Trophoblast cell (in vitro differentiated cells and primary cell): ENCODE results near the gene C4orf36.
A peak's percentile ranks its signal among the peaks of the same experiment; 100 is the strongest.

Experiments used
- DNase-seq, 2 donors: peaks; one replicate each; pipeline ENCODE4 v3.0.0-alpha.2; 2016
- H2AFZ ChIP-seq: 2 replicates; pipeline ENCODE4 v1.6.1; 2013; ENCODE audit warnings: low read length, moderate library complexity, mild to moderate bottlenecking; ENCODE audit not compliant: insufficient read depth, poor library complexity
- H2AK5ac ChIP-seq: 2 replicates; pipeline ENCODE4 v1.6.1; 2013; ENCODE audit warnings: mild to moderate bottlenecking, low read length
- H2BK120ac ChIP-seq: 2 replicates; pipeline ENCODE4 v1.6.1; 2013; ENCODE audit warnings: low read length, mild to moderate bottlenecking, moderate library complexity; ENCODE audit not compliant: insufficient read depth, poor library complexity
- H2BK12ac ChIP-seq: 2 replicates; pipeline ENCODE4 v1.6.1; 2013; ENCODE audit warnings: mild to moderate bottlenecking, low read length, moderate library complexity
- H2BK5ac ChIP-seq: 2 replicates; pipeline ENCODE4 v1.6.1; 2013; ENCODE audit warnings: low read length, low read depth, moderate library complexity, mild to moderate bottlenecking; ENCODE audit not compliant: poor library complexity
- H3K14ac ChIP-seq: 2 replicates; pipeline ENCODE4 v1.6.1; 2013; ENCODE audit warnings: mild to moderate bottlenecking, low read length
- H3K18ac ChIP-seq: 2 replicates; pipeline ENCODE4 v1.6.1; 2013; ENCODE audit warnings: mild to moderate bottlenecking, low read length
- H3K23ac ChIP-seq: 2 replicates; pipeline ENCODE4 v1.6.1; 2013; ENCODE audit warnings: low read length
- H3K27ac ChIP-seq: 2 replicates; pipeline ENCODE4 v1.5.1; 2013; ENCODE audit warnings: low read depth, mild to moderate bottlenecking, inconsistent platforms, low read length, moderate library complexity
- H3K27me3 ChIP-seq: 2 replicates; pipeline ENCODE4 v1.6.1; 2013; ENCODE audit warnings: inconsistent platforms, mild to moderate bottlenecking, low read length, moderate library complexity; ENCODE audit not compliant: insufficient read depth
- H3K36me3 ChIP-seq, 2 experiments: 1 replicate in 1 of 2; 2 replicates in 1 of 2; pipeline ENCODE4 v1.6.1; 2013; ENCODE audit warnings: low read length in 2 of 2, mild to moderate bottlenecking in 2 of 2, moderate library complexity in 1 of 2; ENCODE audit not compliant: insufficient read depth in 2 of 2, control insufficient read depth in 1 of 2
- H3K4ac ChIP-seq: 2 replicates; pipeline ENCODE4 v1.6.1; 2013; ENCODE audit warnings: low read depth, mild to moderate bottlenecking, low read length, moderate library complexity
- H3K4me1 ChIP-seq, 2 experiments: 1 replicate in 1 of 2; 2 replicates in 1 of 2; pipeline ENCODE4 v1.6.1; 2013; ENCODE audit warnings: low read length in 2 of 2, mild to moderate bottlenecking in 2 of 2, moderate library complexity in 1 of 2; ENCODE audit not compliant: insufficient read depth in 2 of 2, control insufficient read depth in 1 of 2
- H3K4me2 ChIP-seq: 2 replicates; pipeline ENCODE4 v1.6.1; 2013; ENCODE audit warnings: inconsistent platforms, mild to moderate bottlenecking, low read length, moderate library complexity
- H3K4me3 ChIP-seq: 2 replicates; pipeline ENCODE4 v1.5.1; 2013; ENCODE audit warnings: mild to moderate bottlenecking, low read depth, low read length, inconsistent platforms
- H3K79me1 ChIP-seq: one replicate; pipeline ENCODE4 v1.6.1; 2013; ENCODE audit warnings: low read length
- H3K79me2 ChIP-seq: 2 replicates; pipeline ENCODE4 v1.6.1; 2013; ENCODE audit warnings: low read length, mild to moderate bottlenecking; ENCODE audit not compliant: control insufficient read depth, insufficient read depth, poor library complexity
- H3K9ac ChIP-seq: 2 replicates; pipeline ENCODE4 v1.6.1; 2013; ENCODE audit warnings: mild to moderate bottlenecking, low read length
- H3K9me3 ChIP-seq: 2 replicates; pipeline ENCODE4 v1.6.1; 2013; ENCODE audit warnings: low read depth, mild to moderate bottlenecking, control low read depth, inconsistent platforms, low read length; ENCODE audit not compliant: insufficient read depth
- H4K12ac ChIP-seq: 2 replicates; pipeline ENCODE4 v1.6.1; 2013; ENCODE audit warnings: low read depth, mild to moderate bottlenecking, low read length, moderate library complexity
- H4K8ac ChIP-seq: 2 replicates; pipeline ENCODE4 v1.6.1; 2013; ENCODE audit warnings: low read depth, mild to moderate bottlenecking, low read length, moderate library complexity
- H4K91ac ChIP-seq: one replicate; pipeline ENCODE4 v1.6.1; 2013; ENCODE audit warnings: low read depth, mild to moderate bottlenecking, low read length, moderate library complexity
- WGBS: extraction: QIAGEN DNeasy Blood & Tissue Kit; methylation state at CpG from one replicate; pipeline ENCODE4 v1.1.7; 2013; ENCODE audit warnings: missing lambda C conversion rate; ENCODE audit not compliant: insufficient read length, insufficient coverage; ENCODE audit errors: extremely low coverage; 5-methylcytosine and 5-hydroxymethylcytosine counted together

The C4orf36 gene

DNA sequence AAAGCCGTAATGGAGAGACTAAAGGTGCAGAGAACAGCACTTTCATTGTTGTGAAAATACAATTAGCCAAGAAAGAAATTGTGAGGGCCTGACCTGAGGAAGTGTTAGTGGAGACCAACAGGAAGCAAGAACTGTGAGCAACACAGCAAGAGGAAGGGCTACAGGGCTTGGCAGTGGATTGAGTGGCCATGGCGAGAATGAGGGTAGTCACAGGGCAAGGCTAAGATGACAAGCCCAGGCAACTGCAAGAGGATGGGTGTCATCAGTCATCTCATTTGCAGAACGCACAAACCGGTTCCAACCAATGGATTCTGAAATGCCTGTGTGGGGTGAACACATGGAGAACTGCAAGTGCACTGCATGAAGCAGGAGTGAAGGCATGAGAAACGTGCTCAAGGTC is 46.6 kb downstream of the C4orf36 start:
- Histone ChIP-seq H2BK12ac (peak overlapping the region; percentile 17), H3K4me1 (peaks cover 9 to 10% of the 10 kb centered on the region in 2 experiments)
- WGBS = no CpG with 5 or more reads among the region's 5 CpGs

DNA sequence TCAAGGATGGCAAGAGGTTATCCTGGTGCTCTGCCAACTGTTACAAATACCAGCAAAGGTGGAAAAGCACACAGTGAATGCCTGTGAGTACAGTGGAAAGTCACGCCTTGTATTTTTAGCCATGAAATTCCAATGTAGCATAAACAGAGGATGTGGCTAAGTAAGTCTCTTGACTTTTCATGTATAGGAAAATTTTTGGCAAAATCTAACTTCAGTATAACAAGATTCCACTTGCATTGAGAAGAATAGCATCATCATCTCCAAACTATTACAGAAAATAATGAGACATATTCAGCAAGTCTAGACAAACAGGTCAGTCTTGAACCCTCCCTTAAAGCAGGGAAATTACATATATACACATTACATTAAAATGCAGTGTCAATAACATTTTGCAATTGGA is 50.9 kb downstream of the C4orf36 start:
- no peak overlapping the region for H3K18ac ChIP-seq
- WGBS = no CpG with 5 or more reads among the region's 1 CpG

More for the DNA sequence above, 46.6 kb downstream of the C4orf36 start:
- Histone ChIP-seq H4K91ac (no peak overlapping the region), H3K4ac (no peak overlapping the region), H3K4me3 (no peak overlapping the region), H2AK5ac (no peak overlapping the region), H4K8ac (no peak overlapping the region), H2BK120ac (no peak overlapping the region), H2BK5ac (no peak overlapping the region), H3K27me3 (no peaks in the 10 kb centered on the region), H3K36me3 (no peaks in the 10 kb centered on the region), H3K9ac (no peak overlapping the region), H3K14ac (no peak overlapping the region), H3K79me1 (peaks cover 2% of the 10 kb centered on the region), H3K23ac (no peak overlapping the region), H3K27ac (no peak overlapping the region), H3K18ac (no peak overlapping the region), H2AFZ (no peak overlapping the region), H3K79me2 (no peaks in the 10 kb centered on the region), H3K9me3 (no peaks in the 10 kb centered on the region), H3K4me2 (no peak overlapping the region), H4K12ac (no peak overlapping the region)
- DNase-seq = no peak

DNA sequence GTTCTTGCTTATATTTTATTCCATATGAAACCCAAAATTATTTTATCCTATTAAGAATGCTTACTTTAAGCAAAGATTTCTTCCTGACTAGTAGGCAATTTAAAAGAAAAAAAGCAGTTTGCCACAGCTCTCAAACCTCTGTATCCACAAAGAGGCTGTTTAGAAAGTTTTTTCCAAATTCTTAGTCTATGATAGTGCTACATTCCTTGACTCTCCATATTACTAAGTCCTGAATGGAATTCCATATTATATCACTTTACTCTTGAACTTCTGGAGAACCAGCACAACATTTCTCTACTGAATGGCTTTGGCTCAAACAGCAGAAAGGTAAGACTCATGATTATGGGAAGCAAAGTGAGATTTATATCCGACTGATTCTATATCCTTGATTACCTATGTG is 51.4 kb downstream of the C4orf36 start:
- no peaks in the 10 kb centered on the region for H3K27me3 ChIP-seq
- peak in 1 of 2 donors; percentile 48 for DNase-seq
- H2BK5ac ChIP-seq = no peak overlapping the region
- peaks cover 0 to 3% of the 10 kb centered on the region in 2 experiments for H3K4me1 ChIP-seq
- no peak overlapping the region for H3K18ac ChIP-seq
- H2AK5ac ChIP-seq = no peak overlapping the region
- no peak overlapping the region for H3K27ac ChIP-seq
- no peaks in the 10 kb centered on the region for H3K79me2 ChIP-seq
- no peak overlapping the region for H2AFZ ChIP-seq
- H4K91ac ChIP-seq = no peak overlapping the region
- no peak overlapping the region for H3K23ac ChIP-seq
- no peak overlapping the region for H3K14ac ChIP-seq
- H3K79me1 ChIP-seq = no peaks in the 10 kb centered on the region
- H2BK12ac ChIP-seq = no peak overlapping the region
- no peaks in the 10 kb centered on the region for H3K36me3 ChIP-seq
- H3K4ac ChIP-seq = no peak overlapping the region
- no peak overlapping the region for H3K4me2 ChIP-seq
- H4K12ac ChIP-seq = no peak overlapping the region
- H3K9me3 ChIP-seq = no peaks in the 10 kb centered on the region
- H2BK120ac ChIP-seq = no peak overlapping the region
- no CpG with 5 or more reads among the region's 1 CpG for WGBS
- H3K9ac ChIP-seq = no peak overlapping the region
- no peak overlapping the region for H3K4me3 ChIP-seq
- no peak overlapping the region for H4K8ac ChIP-seq

More for the DNA sequence above, 50.9 kb downstream of the C4orf36 start:
- Histone ChIP-seq H2BK12ac (no peak overlapping the region), H3K27ac (no peak overlapping the region), H2AFZ (no peak overlapping the region), H3K9ac (no peak overlapping the region), H3K14ac (no peak overlapping the region), H4K8ac (no peak overlapping the region), H2AK5ac (no peak overlapping the region), H2BK5ac (no peak overlapping the region), H3K79me1 (no peaks in the 10 kb centered on the region), H2BK120ac (no peak overlapping the region), H4K91ac (no peak overlapping the region), H3K4ac (no peak overlapping the region), H3K79me2 (no peaks in the 10 kb centered on the region), H3K36me3 (no peaks in the 10 kb centered on the region), H3K27me3 (no peaks in the 10 kb centered on the region), H3K4me1 (peaks cover 0 to 3% of the 10 kb centered on the region in 2 experiments), H3K4me2 (no peak overlapping the region), H3K4me3 (no peak overlapping the region), H3K23ac (no peak overlapping the region), H3K9me3 (no peaks in the 10 kb centered on the region), H4K12ac (no peak overlapping the region)
- DNase-seq = no peak

DNA sequence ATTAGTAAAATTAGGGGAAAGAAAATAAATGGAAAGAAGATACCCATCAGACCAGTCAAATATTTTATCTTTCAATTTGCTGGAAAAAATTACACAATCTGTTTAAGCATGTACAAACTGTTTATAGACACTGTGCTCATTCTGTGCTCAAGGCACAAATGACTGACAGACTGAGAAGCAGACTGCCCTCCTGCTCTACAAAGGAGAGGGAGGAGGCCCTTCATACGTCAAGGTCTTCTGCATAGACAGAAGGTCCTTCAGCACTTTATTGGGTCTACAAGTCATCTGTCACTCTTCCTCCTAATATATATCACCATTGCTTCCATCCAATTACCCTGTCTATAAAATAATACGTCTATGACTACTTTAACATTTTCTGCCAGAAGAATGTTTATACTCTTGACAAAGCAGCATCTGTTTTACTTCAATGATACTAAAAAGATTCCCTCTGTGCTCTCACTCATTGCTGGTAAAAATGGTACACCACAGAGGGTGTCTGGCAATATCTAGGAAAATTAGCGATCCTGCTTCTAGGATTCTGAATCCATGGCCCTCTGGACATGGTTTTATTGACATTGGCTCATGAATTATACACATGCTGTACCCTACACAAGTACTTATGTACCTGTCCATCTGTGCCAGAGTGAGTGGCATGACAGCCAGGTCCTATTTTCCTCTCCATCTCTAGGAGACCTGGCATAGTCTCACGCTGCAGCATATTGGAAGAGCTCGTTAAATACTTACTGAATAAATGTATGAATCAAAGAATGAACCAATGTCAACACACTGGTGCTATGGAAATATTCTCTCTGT is 54.3 kb downstream of the C4orf36 start:
- Histone ChIP-seq H3K9ac (no peak overlapping the region), H3K9me3 (no peaks in the 10 kb centered on the region), H3K4ac (no peak overlapping the region), H3K14ac (no peak overlapping the region), H2AFZ (no peak overlapping the region), H3K4me1 (no peaks in the 10 kb centered on the region), H2AK5ac (no peak overlapping the region), H2BK5ac (no peak overlapping the region), H3K4me3 (no peak overlapping the region), H4K12ac (no peak overlapping the region), H3K18ac (no peak overlapping the region), H2BK120ac (no peak overlapping the region), H2BK12ac (no peak overlapping the region), H3K79me1 (no peaks in the 10 kb centered on the region), H3K4me2 (no peak overlapping the region), H3K27me3 (no peaks in the 10 kb centered on the region), H4K91ac (no peak overlapping the region), H3K36me3 (no peaks in the 10 kb centered on the region), H3K79me2 (no peaks in the 10 kb centered on the region), H3K23ac (no peak overlapping the region), H3K27ac (no peak overlapping the region), H4K8ac (no peak overlapping the region)
- DNase-seq = no peak
- WGBS = no CpG with 5 or more reads among the region's 5 CpGs
